Suprapubic skin (tissue), 4 donors: Measurements from ENCODE around the gene C20orf202. TPM values are rescaled to one million over a fixed set of nuclear protein-coding genes. Genes with fewer than 3 reads are reported as not detected.

Experiments
- DNase-seq, 2 donors: peaks; one replicate each; pipeline ENCODE4 v3.0.0-alpha.2; 2019; ENCODE audit warnings: low spot score in 2 of 2
- H3K27ac ChIP-seq: fragments of 200-600 bp; sonication (generic); one replicate; pipeline ENCODE4 v1.5.1; 2019
- H3K27me3 ChIP-seq: fragments of 200-600 bp; sonication (generic); one replicate; pipeline ENCODE4 v1.5.1; 2019
- H3K36me3 ChIP-seq: fragments of 200-600 bp; sonication (generic); one replicate; pipeline ENCODE4 v1.5.1; 2019
- H3K4me1 ChIP-seq: fragments of 200-600 bp; sonication (generic); one replicate; pipeline ENCODE4 v1.5.1; 2019
- H3K4me3 ChIP-seq: fragments of 200-600 bp; sonication (generic); one replicate; pipeline ENCODE4 v1.5.1; 2019; ENCODE audit warnings: mild to moderate bottlenecking
- H3K9me3 ChIP-seq: fragments of 200-600 bp; sonication (generic); one replicate; pipeline ENCODE4 v1.5.1; 2019
- CTCF ChIP-seq, 2 donors: fragments of 200-600 bp in 1 of 2; fragments of 450-650 bp in 1 of 2; sonication (generic) in 1 of 2; IDR thresholded peaks; one replicate each; pipeline ENCODE4 v1.5.1; 2016 to 2019; ENCODE audit warnings: antibody characterized with exemption in 2 of 2, mild to moderate bottlenecking in 1 of 2, moderate library complexity in 1 of 2
- EP300 ChIP-seq: sonication (generic); formaldehyde crosslinking; IDR thresholded peaks from one replicate; pipeline ENCODE4 v1.6.1; 2017; ENCODE audit warnings: antibody characterized with exemption
- POLR2A ChIP-seq, 2 donors: fragments of 450-650 bp; IDR thresholded peaks; one replicate each; pipeline ENCODE4 v1.6.1; 2017; ENCODE audit warnings: antibody characterized with exemption in 2 of 2, mild to moderate bottlenecking in 2 of 2, moderate library complexity in 2 of 2
- POLR2AphosphoS5 ChIP-seq, 3 donors: sonication (generic); formaldehyde crosslinking; IDR thresholded peaks; one replicate each; pipeline ENCODE4 v1.6.1; 2017; ENCODE audit warnings: antibody characterized with exemption in 3 of 3
- WGBS: methylation state at CpG from one replicate; pipeline ENCODE4 v1.1.5; 2018; 5-methylcytosine and 5-hydroxymethylcytosine counted together
- total RNA-seq, 4 donors: library from RNA; depleted of rRNA; stranded (reverse); fragments of >200 nt; gene quantifications; one replicate each; pipeline ENCODE4 v1.1.0, GENCODE V29; 2016

Gene C20orf202
- total RNA-seq, 4 donors from 2014 or later, result 0.89 to 0.97 TPM; not detected in 2

- Histone ChIP-seq H3K9me3 (no peaks in the 10 kb centered on the region), H3K27me3 (no peaks in the 10 kb centered on the region), H3K4me1 (no peaks in the 10 kb centered on the region), H3K36me3 (peaks cover 55% of the 10 kb centered on the region), H3K4me3 (no peak overlapping the region), H3K27ac (no peak overlapping the region)
- TF ChIP-seq CTCF (IDR thresholded peaks at IDR 0.05) (no peak), EP300 (no peak), POLR2AphosphoS5 (IDR thresholded peaks at IDR 0.05) (no peak), POLR2A (IDR thresholded peaks at IDR 0.05) (no peak)
- no peak for DNase-seq
- 98% methylated on average over 12 of the region's 12 CpGs for WGBS
Observed at GRCh38 chr20:1160991-1161390, 42.3 kb upstream of the C20orf202 start.

GRCh38 chr20:1163105-1163504 is 40.1 kb upstream of the C20orf202 start:
- H3K36me3 ChIP-seq, result peaks cover 76% of the 10 kb centered on the region
- no peaks in the 10 kb centered on the region for H3K27me3 ChIP-seq
- H3K4me1 ChIP-seq, result no peaks in the 10 kb centered on the region
- no peak overlapping the region for H3K4me3 ChIP-seq
- H3K27ac ChIP-seq, result no peak overlapping the region
- no peak for DNase-seq
- H3K9me3 ChIP-seq, result no peaks in the 10 kb centered on the region
- TF ChIP-seq CTCF (IDR thresholded peaks at IDR 0.05) (no peak), POLR2AphosphoS5 (IDR thresholded peaks at IDR 0.05) (no peak), POLR2A (IDR thresholded peaks at IDR 0.05) (no peak), EP300 (no peak)
- WGBS, result 98% methylated on average over 6 of the region's 6 CpGs

- Histone ChIP-seq H3K4me3 (no peak overlapping the region), H3K9me3 (no peaks in the 10 kb centered on the region), H3K36me3 (peaks cover 82% of the 10 kb centered on the region), H3K27me3 (no peaks in the 10 kb centered on the region), H3K4me1 (no peaks in the 10 kb centered on the region), H3K27ac (no peak overlapping the region)
- no peak for DNase-seq
- WGBS, result 79% methylated on average over 2 of the region's 2 CpGs
- no peak for TF ChIP-seq CTCF (IDR thresholded peaks at IDR 0.05)
- no peak for TF ChIP-seq POLR2A (IDR thresholded peaks at IDR 0.05)
- TF ChIP-seq EP300, result no peak
- TF ChIP-seq POLR2AphosphoS5 (IDR thresholded peaks at IDR 0.05), result no peak
Observed at GRCh38 chr20:1163653-1164052, 39.6 kb upstream of the C20orf202 start.

- Histone ChIP-seq H3K4me1 (no peaks in the 10 kb centered on the region), H3K27me3 (no peaks in the 10 kb centered on the region), H3K36me3 (peaks cover 93% of the 10 kb centered on the region), H3K4me3 (no peak overlapping the region), H3K27ac (no peak overlapping the region), H3K9me3 (no peaks in the 10 kb centered on the region)
- 92% methylated on average over 7 of the region's 7 CpGs for WGBS
- TF ChIP-seq EP300, result no peak
- TF ChIP-seq CTCF (IDR thresholded peaks at IDR 0.05), result no peak
- no peak for TF ChIP-seq POLR2A (IDR thresholded peaks at IDR 0.05)
- TF ChIP-seq POLR2AphosphoS5 (IDR thresholded peaks at IDR 0.05), result no peak
- no peak for DNase-seq
Observed at GRCh38 chr20:1164871-1165270, 38.4 kb upstream of the C20orf202 start.

GRCh38 chr20:1165521-1165920 is 37.7 kb upstream of the C20orf202 start:
- Histone ChIP-seq H3K4me3 (no peak overlapping the region), H3K27me3 (no peaks in the 10 kb centered on the region), H3K27ac (no peak overlapping the region), H3K36me3 (peaks cover 93% of the 10 kb centered on the region), H3K4me1 (no peaks in the 10 kb centered on the region), H3K9me3 (no peaks in the 10 kb centered on the region)
- 85% methylated on average over 1 of the region's 1 CpG for WGBS
- no peak for DNase-seq
- TF ChIP-seq CTCF (IDR thresholded peaks at IDR 0.05) (no peak), EP300 (no peak), POLR2A (IDR thresholded peaks at IDR 0.05) (no peak), POLR2AphosphoS5 (IDR thresholded peaks at IDR 0.05) (no peak)
